K562 (cell line): Measurements from ENCODE around the gene OR11L1. TPM values are rescaled to one million over a fixed set of nuclear protein-coding genes. Genes with fewer than 3 reads are reported as not detected.

ENCODE experiments used
- ATF7 ChIP-seq: fragments of 450-650 bp; IDR thresholded peaks from 2 replicates; pipeline ENCODE4 v1.7.1; 2014; ENCODE audit warnings: mild to moderate bottlenecking, moderate library complexity
- CBX3 ChIP-seq, 2 experiments: IDR thresholded peaks; 1 replicate in 1 of 2; 2 replicates in 1 of 2; pipeline ENCODE4 v1.6.1; 2012; ENCODE audit warnings: inconsistent platforms in 2 of 2, low read length in 2 of 2, borderline replicate concordance in 1 of 2, control low read depth in 1 of 2
- KDM4B ChIP-seq, 2 experiments: fragments of 450-650 bp in 1 of 2; sonication (generic) in 1 of 2; IDR thresholded peaks; 2 replicates each; pipeline ENCODE4 v1.6.1; 2016 to 2017; ENCODE audit warnings: borderline replicate concordance in 2 of 2, antibody characterized with exemption in 1 of 2, low read depth in 1 of 2, mild to moderate bottlenecking in 1 of 2
- KLF13 ChIP-seq: fragments of 450-650 bp; IDR thresholded peaks from 2 replicates; pipeline ENCODE4 v1.6.1; 2016; ENCODE audit warnings: missing genetic modification characterization, low read depth, mild to moderate bottlenecking, missing compliant biosample characterization, moderate library complexity, borderline replicate concordance
- MAFF ChIP-seq: IDR thresholded peaks from 2 replicates; pipeline ENCODE4 v1.6.1; 2012; ENCODE audit warnings: low read length, improper control_type of control experiment
- MTA3 ChIP-seq: fragments of 450-650 bp; formaldehyde crosslinking; IDR thresholded peaks from 2 replicates; pipeline ENCODE4 v1.6.1; 2017; ENCODE audit warnings: mild to moderate bottlenecking, borderline replicate concordance
- NELFE ChIP-seq: IDR thresholded peaks from 2 replicates; pipeline ENCODE4 v1.6.1; 2011; ENCODE audit warnings: mild to moderate bottlenecking; ENCODE audit not compliant: insufficient read depth, insufficient read length
- POLR2AphosphoS2 ChIP-seq: IDR thresholded peaks from 2 replicates; pipeline ENCODE4 v1.6.1; 2012; ENCODE audit warnings: low read length, improper control_type of control experiment
- RB1 ChIP-seq: fragments of 450-650 bp; IDR thresholded peaks from 2 replicates; pipeline ENCODE4 v1.6.1; 2017; ENCODE audit warnings: low read depth, mild to moderate bottlenecking
- TAF15 ChIP-seq: fragments of 200-400 bp; formaldehyde crosslinking; IDR thresholded peaks from 2 replicates; pipeline ENCODE4 v1.6.1; 2017; ENCODE audit warnings: mild to moderate bottlenecking, low read depth, low read length, moderate library complexity
- TRIM28 ChIP-seq: fragments of 450-650 bp; IDR thresholded peaks from 2 replicates; pipeline ENCODE4 v1.6.1; 2017
- YBX1 ChIP-seq: fragments of 450-650 bp; IDR thresholded peaks from 2 replicates; pipeline ENCODE4 v1.7.1; 2016; ENCODE audit warnings: mild to moderate bottlenecking
- ZNF217 ChIP-seq: sonication (generic); formaldehyde crosslinking; IDR thresholded peaks from 2 replicates; pipeline ENCODE4 v1.8.0; 2022; ENCODE audit warnings: mild to moderate bottlenecking, missing genetic modification reagents
- ZNF23 ChIP-seq: fragments of 250-450 bp; sonication (Bioruptor Pico); IDR thresholded peaks from 2 replicates; pipeline ENCODE4 v1.4.0; 2020; ENCODE audit warnings: mild to moderate bottlenecking
- polyA plus RNA-seq, 8 experiments: library from polyadenylated mRNA; depleted of rRNA in 4 of 8; stranded (reverse) in 5 of 8; unstranded in 3 of 8; fragments of >200 nt; fragmentation: Nextera tagmentation in 2 of 8; fragmentation: Illumina TruSeq in 1 of 8; extraction: Ambion mirVana in 2 of 8; extraction: Trizol in 1 of 8; gene quantifications; 2 replicates each; pipeline versions ENCODE4 v1.2.1 to v1.2.3, GENCODE V29; 2011 to 2014; ENCODE audit warnings: inconsistent platforms in 1 of 8, missing spikeins in 1 of 8
- total RNA-seq, 7 experiments: library from RNA; depleted of rRNA in 6 of 7; stranded (reverse); fragments of >200 nt in 6 of 7; fragmentation: Illumina TruSeq in 2 of 7; extraction: Trizol in 2 of 7; gene quantifications; 2 replicates each; pipeline versions ENCODE4 v1.2.1 to v1.2.3, GENCODE V29; 2011 to 2021; ENCODE audit warnings: low replicate concordance in 1 of 7
- TF ChIP-seq, protein P1 (sequence below): fragments of 450-650 bp; IDR thresholded peaks from 2 replicates; pipeline ENCODE4 v1.6.1; 2016; ENCODE audit warnings: antibody characterized with exemption
- TF ChIP-seq, protein P2 (sequence below): fragments of 450-650 bp; IDR thresholded peaks from 2 replicates; pipeline ENCODE4 v1.6.1; 2017; ENCODE audit warnings: antibody characterized with exemption, mild to moderate bottlenecking
- TF ChIP-seq, protein P3 (sequence below), 2 experiments: fragments of 450-650 bp; conservative IDR thresholded peaks; 2 replicates each; pipeline ENCODE4 v1.6.1; 2017; ENCODE audit warnings: mild to moderate bottlenecking in 2 of 2, moderate library complexity in 2 of 2
- TF ChIP-seq, protein P4 (sequence below): fragments of 450-650 bp; formaldehyde crosslinking; IDR thresholded peaks from 2 replicates; pipeline ENCODE4 v1.4.0; 2020; ENCODE audit warnings: mild to moderate bottlenecking, moderate library complexity

Gene OR11L1
- total and polyA plus RNA-seq, 9 of the 15 experiments (the other 6 are each of a cell fraction or from before 2014, with no cell fraction given) = not detected

DNA sequence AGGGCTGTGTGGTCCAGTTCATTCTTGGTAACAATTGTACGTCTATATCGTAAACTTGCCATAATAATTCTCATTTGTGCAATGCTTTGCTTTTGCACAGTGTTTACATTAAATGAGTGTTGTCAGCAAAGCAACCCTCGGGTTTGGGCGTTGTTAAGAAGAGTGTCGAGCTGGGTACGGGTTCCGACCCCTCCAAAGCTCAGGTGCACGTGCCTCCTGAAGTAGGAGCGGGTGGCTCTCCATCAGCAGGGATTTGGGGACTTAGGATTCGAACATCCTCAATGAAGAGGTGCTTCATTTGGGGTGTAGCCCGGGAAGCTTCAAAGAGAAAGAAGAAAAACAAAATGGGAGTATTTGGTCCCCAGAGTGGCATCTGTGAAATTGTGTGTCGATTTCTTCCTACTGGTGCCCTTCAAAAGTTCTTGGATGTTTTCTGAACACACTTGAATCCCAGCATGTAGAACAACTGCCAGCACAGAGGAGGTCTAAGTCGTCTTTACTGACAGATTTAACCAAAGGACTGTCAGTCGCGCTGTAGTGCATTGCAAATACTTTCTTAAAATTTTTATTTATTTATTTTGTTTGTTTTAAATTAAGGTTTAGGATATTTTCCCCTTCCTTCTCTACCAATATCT lies 16.4 kb upstream of the OR11L1 start (continued):
- TF ChIP-seq RB1 (no peak), NELFE (no peak), YBX1 (no peak), MTA3 (no peak), ZNF23 (CRISPR knock-in tag) (no peak), TRIM28 (no peak), MAFF (no peak), KDM4B (IDR thresholded peaks at IDR 0.05; ENCODE audit: borderline replicate concordance in 2 of 2, low read depth in 1 of 2) (no peak), ZNF217 (CRISPR knock-in tag) (no peak), POLR2AphosphoS2 (no peak), TAF15 (no peak), CBX3 (IDR thresholded peaks at IDR 0.05; ENCODE audit: borderline replicate concordance in 1 of 2, low read length in 2 of 2) (no peak), ATF7 (no peak), KLF13 (no peak)
- TF ChIP-seq, protein P1, sequence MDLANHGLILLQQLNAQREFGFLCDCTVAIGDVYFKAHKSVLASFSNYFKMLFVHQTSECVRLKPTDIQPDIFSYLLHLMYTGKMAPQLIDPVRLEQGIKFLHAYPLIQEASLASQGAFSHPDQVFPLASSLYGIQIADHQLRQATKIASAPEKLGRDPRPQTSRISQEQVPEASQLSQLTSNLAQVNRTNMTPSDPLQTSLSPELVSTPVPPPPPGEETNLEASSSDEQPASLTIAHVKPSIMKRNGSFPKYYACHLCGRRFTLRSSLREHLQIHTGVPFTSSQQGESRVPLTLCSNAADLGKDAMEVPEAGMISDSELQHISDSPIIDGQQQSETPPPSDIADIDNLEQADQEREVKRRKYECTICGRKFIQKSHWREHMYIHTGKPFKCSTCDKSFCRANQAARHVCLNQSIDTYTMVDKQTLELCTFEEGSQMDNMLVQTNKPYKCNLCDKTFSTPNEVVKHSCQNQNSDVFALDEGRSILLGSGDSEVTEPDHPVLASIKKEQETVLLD = 0 out of 2 replicates have a peak, but pooled peaks have one; percentile 16
- TF ChIP-seq, protein P2, sequence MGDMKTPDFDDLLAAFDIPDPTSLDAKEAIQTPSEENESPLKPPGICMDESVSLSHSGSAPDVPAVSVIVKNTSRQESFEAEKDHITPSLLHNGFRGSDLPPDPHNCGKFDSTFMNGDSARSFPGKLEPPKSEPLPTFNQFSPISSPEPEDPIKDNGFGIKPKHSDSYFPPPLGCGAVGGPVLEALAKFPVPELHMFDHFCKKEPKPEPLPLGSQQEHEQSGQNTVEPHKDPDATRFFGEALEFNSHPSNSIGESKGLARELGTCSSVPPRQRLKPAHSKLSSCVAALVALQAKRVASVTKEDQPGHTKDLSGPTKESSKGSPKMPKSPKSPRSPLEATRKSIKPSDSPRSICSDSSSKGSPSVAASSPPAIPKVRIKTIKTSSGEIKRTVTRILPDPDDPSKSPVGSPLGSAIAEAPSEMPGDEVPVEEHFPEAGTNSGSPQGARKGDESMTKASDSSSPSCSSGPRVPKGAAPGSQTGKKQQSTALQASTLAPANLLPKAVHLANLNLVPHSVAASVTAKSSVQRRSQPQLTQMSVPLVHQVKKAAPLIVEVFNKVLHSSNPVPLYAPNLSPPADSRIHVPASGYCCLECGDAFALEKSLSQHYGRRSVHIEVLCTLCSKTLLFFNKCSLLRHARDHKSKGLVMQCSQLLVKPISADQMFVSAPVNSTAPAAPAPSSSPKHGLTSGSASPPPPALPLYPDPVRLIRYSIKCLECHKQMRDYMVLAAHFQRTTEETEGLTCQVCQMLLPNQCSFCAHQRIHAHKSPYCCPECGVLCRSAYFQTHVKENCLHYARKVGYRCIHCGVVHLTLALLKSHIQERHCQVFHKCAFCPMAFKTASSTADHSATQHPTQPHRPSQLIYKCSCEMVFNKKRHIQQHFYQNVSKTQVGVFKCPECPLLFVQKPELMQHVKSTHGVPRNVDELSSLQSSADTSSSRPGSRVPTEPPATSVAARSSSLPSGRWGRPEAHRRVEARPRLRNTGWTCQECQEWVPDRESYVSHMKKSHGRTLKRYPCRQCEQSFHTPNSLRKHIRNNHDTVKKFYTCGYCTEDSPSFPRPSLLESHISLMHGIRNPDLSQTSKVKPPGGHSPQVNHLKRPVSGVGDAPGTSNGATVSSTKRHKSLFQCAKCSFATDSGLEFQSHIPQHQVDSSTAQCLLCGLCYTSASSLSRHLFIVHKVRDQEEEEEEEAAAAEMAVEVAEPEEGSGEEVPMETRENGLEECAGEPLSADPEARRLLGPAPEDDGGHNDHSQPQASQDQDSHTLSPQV = no peak
- TF ChIP-seq, protein P3, sequence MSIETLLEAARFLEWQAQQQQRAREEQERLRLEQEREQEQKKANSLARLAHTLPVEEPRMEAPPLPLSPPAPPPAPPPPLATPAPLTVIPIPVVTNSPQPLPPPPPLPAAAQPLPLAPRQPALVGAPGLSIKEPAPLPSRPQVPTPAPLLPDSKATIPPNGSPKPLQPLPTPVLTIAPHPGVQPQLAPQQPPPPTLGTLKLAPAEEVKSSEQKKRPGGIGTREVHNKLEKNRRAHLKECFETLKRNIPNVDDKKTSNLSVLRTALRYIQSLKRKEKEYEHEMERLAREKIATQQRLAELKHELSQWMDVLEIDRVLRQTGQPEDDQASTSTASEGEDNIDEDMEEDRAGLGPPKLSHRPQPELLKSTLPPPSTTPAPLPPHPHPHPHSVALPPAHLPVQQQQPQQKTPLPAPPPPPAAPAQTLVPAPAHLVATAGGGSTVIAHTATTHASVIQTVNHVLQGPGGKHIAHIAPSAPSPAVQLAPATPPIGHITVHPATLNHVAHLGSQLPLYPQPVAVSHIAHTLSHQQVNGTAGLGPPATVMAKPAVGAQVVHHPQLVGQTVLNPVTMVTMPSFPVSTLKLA (conservative IDR thresholded peaks at IDR 0.05) = peak in 1 of 2 experiments; percentile 25; a peak in 1 of 4 replicates
- TF ChIP-seq, protein P4, sequence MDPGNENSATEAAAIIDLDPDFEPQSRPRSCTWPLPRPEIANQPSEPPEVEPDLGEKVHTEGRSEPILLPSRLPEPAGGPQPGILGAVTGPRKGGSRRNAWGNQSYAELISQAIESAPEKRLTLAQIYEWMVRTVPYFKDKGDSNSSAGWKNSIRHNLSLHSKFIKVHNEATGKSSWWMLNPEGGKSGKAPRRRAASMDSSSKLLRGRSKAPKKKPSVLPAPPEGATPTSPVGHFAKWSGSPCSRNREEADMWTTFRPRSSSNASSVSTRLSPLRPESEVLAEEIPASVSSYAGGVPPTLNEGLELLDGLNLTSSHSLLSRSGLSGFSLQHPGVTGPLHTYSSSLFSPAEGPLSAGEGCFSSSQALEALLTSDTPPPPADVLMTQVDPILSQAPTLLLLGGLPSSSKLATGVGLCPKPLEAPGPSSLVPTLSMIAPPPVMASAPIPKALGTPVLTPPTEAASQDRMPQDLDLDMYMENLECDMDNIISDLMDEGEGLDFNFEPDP (CRISPR knock-in tag) = no peak
